GM21515 (cell line): ENCODE measurements around the gene SFTPD.
"Not testable (repeated sequence)": the region's sequence is repeated elsewhere in the genome, so short reads cannot be mapped to it uniquely, and the experiment has no call there.

Experiments used
- ATAC-seq: cut with Tn5 transposase; IDR thresholded peaks from one replicate; pipeline ENCODE4 v1.9.1; 2021; ENCODE audit not compliant: unreplicated experiment

SFTPD gene

GRCh38 chr10:79927111-79927828, 21.6 kb downstream of the SFTPD start:
- ATAC-seq = no peak

DNA sequence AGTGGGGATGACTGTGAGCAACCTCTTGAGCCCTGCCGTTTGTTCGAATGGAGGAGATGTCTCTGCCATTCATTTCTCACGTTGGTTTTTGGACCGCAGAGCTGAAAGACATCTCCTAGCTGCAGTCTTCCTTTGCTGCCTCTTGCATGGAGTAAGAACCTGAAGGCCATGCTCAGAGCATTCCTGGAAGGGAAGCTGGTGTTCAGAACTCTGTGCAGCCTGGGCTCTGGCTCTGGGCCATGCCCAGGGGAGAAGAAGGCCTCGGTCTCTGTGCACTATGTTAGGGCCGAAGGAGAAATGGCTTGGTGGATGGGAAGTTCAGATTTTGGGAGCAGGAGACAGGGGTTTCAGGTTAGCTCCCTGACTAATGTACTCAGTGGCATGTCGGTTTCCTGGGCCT, 22.9 kb downstream of the SFTPD start:
- ATAC-seq = no peak

DNA sequence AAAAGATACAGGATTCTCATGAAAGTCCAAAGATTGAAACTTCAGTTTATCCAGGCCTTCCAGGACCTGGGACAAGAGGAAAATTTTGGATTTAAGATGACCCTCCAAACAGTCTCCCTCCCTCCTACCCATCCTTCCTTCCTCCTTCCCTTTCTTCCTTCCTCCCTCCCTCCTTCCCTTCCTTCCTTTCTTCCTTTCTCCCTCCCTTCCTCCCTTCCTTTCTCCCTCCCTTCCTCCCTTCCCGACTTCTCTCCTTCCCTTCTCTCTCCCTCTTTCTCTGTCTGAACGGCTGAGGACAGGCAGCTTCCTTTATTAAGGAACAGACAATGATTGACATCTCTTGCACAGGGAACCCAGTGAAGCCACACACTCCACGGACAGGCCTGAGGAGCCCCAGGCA, 23.3 kb downstream of the SFTPD start:
- no peak for ATAC-seq

GRCh38 chr10:79923669-79924068, 25.2 kb downstream of the SFTPD start:
- ATAC-seq = no peak

- ATAC-seq = no peak
Measured at GRCh38 chr10:79923145-79923544, 25.8 kb downstream of the SFTPD start.

DNA sequence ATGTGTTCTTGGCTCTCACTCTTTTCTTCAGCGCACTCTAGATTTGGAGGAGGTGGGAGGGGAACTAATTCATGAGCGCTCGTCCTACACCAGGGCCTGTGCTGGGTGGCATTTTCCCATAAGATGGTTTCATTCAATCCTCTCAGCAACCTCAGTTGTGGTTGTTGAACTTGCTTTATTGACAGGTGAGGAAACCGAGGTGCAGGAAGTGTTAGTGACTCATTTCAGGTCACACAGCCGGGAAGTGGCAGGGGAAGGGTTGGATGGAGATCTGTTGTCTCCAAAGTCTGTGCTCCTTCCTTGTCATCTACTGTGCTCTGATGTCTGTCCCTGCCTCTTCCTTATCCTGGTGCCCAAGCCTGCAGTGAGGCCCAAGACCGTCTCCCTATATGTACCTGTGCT, 26.9 kb downstream of the SFTPD start:
- ATAC-seq = not testable (repeated sequence)

- ATAC-seq = not testable (repeated sequence)
Measured at GRCh38 chr10:79915838-79916237, 33.1 kb downstream of the SFTPD start.

GRCh38 chr10:79914512-79914911, 34.4 kb downstream of the SFTPD start:
- not testable (repeated sequence) for ATAC-seq

DNA sequence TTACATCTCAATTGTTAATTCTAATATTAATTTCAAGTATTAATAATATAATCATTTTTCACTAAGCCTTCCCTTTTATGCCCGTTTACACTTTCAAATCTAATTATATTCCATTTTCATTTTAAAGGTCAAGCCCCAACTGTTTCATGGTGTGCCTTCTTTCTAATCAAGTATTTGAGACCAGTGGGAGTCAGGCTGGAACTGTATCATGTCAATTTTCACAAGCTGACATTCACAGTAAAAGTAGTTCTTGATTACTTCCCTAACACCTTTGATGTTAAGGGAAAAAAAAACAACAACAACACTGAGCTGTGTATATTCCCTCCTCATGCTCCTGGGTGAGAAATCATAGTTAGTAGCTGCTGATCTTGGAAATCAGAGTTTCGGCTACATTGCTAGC, 38.1 kb downstream of the SFTPD start:
- no peak for ATAC-seq

DNA sequence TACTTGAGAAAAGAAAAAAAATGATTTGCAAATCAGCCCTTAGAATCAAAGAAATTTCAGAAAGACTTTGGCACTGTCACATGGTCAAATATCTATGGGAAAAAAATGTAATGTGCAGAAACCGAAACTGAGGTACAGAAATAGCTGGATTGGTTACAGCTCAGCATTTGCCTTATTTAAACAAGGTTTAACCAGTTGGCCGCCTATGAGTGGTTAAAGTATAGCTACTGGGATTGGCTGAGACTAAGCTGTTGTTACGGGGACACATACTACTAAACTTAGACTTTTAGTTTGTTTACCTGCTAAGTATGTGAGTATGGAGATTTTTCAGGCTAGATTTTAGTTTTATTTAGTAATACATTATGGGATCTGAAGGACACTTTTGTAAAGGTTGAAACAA, 38.6 kb downstream of the SFTPD start:
- ATAC-seq = no peak

DNA sequence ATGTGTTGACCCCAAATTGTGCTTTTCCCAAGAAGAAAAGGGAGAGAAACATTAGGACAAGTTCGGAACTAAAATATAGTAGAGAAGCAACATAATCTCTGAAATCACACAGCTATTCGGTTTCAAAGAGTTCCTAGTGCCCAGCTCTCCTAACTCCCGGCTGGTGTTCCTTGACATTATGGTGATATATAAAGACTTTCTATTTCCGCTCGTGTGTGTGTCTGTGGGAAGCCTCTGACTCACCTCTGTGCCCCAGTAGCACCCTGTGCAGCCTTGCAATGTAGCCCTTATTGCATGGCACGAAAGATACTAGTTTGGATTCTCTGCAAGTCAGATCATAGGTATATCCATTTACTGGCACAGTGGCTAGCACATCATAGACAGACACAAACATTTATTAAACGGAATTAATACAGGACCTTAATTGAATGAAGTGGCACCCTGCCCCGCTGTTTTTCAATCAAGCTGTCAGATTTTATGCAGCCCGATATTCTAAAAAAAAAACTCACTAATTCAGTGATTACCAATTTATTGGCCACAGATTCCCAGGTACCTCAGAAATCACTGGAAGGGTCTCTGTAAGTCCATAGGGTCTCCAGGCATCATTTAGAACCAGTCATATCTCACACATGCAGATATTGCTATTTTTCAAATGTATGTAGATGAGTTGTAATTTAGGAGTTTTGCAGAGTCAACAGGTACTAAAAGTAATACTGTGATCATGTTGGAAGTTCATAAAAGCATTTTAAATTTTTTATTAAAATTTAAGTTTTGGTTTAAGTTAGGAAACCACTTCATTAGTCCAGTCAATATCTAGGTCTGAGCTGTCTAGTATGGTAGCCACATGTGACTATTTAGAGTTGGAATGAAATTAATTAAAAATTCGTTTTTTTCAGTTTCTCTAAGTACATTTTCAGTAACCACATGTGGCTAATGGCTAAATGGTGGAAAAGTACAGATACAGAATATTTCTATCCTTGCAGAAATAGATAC, 43.3 kb downstream of the SFTPD start:
- ATAC-seq = no peak

DNA sequence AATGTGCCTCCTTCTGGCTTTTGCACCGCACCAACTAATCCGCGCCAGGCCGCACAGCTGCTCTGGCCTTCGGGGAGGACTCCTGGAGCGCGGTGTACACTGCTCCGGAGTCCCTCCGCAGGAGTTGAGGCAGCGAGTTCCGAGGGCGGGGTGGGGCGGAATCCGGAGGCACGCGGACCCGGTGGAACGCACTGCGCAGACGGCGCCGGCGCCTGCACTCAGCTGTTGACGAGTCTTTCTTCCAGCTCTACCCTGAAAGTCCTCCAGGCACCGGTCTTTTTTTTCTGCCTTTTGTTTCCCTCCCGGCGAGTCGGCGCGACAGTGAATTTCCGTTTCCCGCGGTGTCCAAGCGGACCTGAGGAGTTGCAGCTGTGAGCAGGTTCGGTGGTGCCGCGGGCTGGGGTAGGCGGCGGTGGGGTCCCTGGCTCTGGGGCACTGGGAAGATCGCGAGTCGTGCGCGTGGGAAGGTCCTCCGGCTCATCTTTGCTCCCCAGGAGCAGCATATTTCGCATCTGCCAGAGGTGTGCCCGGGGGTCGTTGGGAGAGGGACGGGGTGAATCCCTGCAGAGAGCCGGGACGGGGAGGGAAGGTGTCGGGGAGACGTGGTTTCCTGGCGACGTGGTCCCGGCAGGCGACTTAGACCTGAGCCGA, 44.1 kb downstream of the SFTPD start:
- ATAC-seq = no peak

GRCh38 chr10:79901571-79901970, 47.3 kb downstream of the SFTPD start:
- ATAC-seq = not testable (repeated sequence)

- ATAC-seq = no peak
Measured at GRCh38 chr10:79898597-79899325, 50.1 kb downstream of the SFTPD start.

GRCh38 chr10:79892896-79893295, 56.0 kb downstream of the SFTPD start:
- not testable (repeated sequence) for ATAC-seq

GRCh38 chr10:79890469-79890868, 58.4 kb downstream of the SFTPD start:
- ATAC-seq = no peak

DNA sequence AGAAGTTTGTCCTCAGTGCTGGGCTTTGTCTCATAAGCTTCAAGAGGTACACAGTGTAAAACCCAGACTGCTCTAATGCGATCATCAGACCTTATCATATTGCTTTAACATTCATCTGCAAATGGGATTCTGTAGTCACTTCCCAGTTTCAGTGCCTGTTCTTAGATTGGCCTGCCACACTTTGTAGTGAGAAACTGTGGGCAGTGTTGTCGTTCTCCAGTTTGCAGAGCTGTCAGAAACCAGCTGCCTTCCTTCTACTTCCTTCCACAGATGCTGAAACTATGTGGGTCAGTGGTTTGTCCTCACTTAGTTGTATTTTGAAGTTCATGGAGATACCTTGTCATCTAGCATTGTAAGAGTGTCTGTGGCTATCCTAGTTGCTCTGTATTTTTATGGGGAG, 59.9 kb downstream of the SFTPD start:
- not testable (repeated sequence) for ATAC-seq
